ENCODE measurements around the gene AWAT2. TPM values are rescaled to one million over a fixed set of nuclear protein-coding genes. Genes with fewer than 3 reads are reported as not detected.

The AWAT2 gene
- total RNA-seq, 4 donors from 2014 or later: not detected

- WGBS, 2 donors: 75 to 90% methylated on average over 2 to 6 of the region's 6 CpGs
- no peak overlapping the region for H3K4me3 ChIP-seq
Measured at GRCh38 chrX:70041993-70042392, 7.7 kb downstream of the AWAT2 start.

GRCh38 chrX:70039758-70040157 is 10.0 kb downstream of the AWAT2 start:
- H3K36me3 ChIP-seq: no peaks in the 10 kb centered on the region
- WGBS, 2 donors: 83 to 88% methylated on average over 2 of the region's 2 CpGs
- no peaks in the 10 kb centered on the region for H3K4me1 ChIP-seq
- DNase-seq (ENCODE audit: low spot score in 2 of 2): no peak
- peaks cover 0 to 8% of the 10 kb centered on the region in 2 donors for H3K27me3 ChIP-seq
- no peak overlapping the region for H3K27ac ChIP-seq
- TF ChIP-seq CTCF (IDR thresholded peaks at IDR 0.05): no peak
- TF ChIP-seq POLR2A (IDR thresholded peaks at IDR 0.05): no peak
- TF ChIP-seq EP300 (IDR thresholded peaks at IDR 0.05): no peak
- H3K9me3 ChIP-seq: no peaks in the 10 kb centered on the region
- no peak overlapping the region for H3K4me3 ChIP-seq

More at GRCh38 chrX:70041993-70042392, 7.7 kb downstream of the AWAT2 start:
- Histone ChIP-seq H3K27ac (no peak overlapping the region), H3K9me3 (no peaks in the 10 kb centered on the region), H3K36me3 (no peaks in the 10 kb centered on the region), H3K4me1 (no peaks in the 10 kb centered on the region), H3K27me3 (peaks cover 0 to 3% of the 10 kb centered on the region in 2 donors)
- no peak for DNase-seq (ENCODE audit: low spot score in 2 of 2)
- no peak for TF ChIP-seq CTCF (IDR thresholded peaks at IDR 0.05)

- H3K9me3 ChIP-seq: no peaks in the 10 kb centered on the region
- no peak for DNase-seq (ENCODE audit: low spot score in 2 of 2)
- H3K4me3 ChIP-seq: no peak overlapping the region
- H3K27me3 ChIP-seq: peaks cover 0 to 8% of the 10 kb centered on the region in 2 donors
- TF ChIP-seq EP300 (IDR thresholded peaks at IDR 0.05) (no peak), CTCF (IDR thresholded peaks at IDR 0.05) (no peak), POLR2A (IDR thresholded peaks at IDR 0.05) (no peak)
- 71 to 83% methylated on average over 1 of the region's 1 CpG for WGBS, 2 donors
- no peaks in the 10 kb centered on the region for H3K36me3 ChIP-seq
- H3K4me1 ChIP-seq: no peaks in the 10 kb centered on the region
- H3K27ac ChIP-seq: no peak overlapping the region
Measured at GRCh38 chrX:70038951-70039350, 10.8 kb downstream of the AWAT2 start.

GRCh38 chrX:70038515-70038914 is 11.2 kb downstream of the AWAT2 start:
- Histone ChIP-seq H3K9me3 (no peaks in the 10 kb centered on the region), H3K27ac (no peak overlapping the region), H3K27me3 (peaks cover 0 to 8% of the 10 kb centered on the region in 2 donors), H3K4me3 (no peak overlapping the region), H3K4me1 (no peaks in the 10 kb centered on the region), H3K36me3 (no peaks in the 10 kb centered on the region)
- no peak for TF ChIP-seq EP300 (IDR thresholded peaks at IDR 0.05)
- no peak for TF ChIP-seq POLR2A (IDR thresholded peaks at IDR 0.05)
- no peak for TF ChIP-seq CTCF (IDR thresholded peaks at IDR 0.05)
- WGBS, 2 donors: 87 to 96% methylated on average over 2 of the region's 2 CpGs
- no peak for DNase-seq (ENCODE audit: low spot score in 2 of 2)

GRCh38 chrX:70034646-70035045 is 15.1 kb downstream of the AWAT2 start:
- TF ChIP-seq POLR2A (IDR thresholded peaks at IDR 0.05) (no peak), CTCF (IDR thresholded peaks at IDR 0.05) (no peak), EP300 (IDR thresholded peaks at IDR 0.05) (no peak)
- no peak overlapping the region for H3K27ac ChIP-seq
- H3K4me1 ChIP-seq: no peaks in the 10 kb centered on the region
- no peaks in the 10 kb centered on the region for H3K9me3 ChIP-seq
- 49 to 56% methylated on average over 4 of the region's 4 CpGs for WGBS, 2 donors
- H3K36me3 ChIP-seq: no peaks in the 10 kb centered on the region
- H3K4me3 ChIP-seq: no peak overlapping the region
- peaks cover 3 to 8% of the 10 kb centered on the region in 2 donors for H3K27me3 ChIP-seq
- DNase-seq (ENCODE audit: low spot score in 2 of 2): no peak
